GM18508 (cell line): ENCODE results near the gene STARD4.

Experiments
- ATAC-seq: cut with Tn5 transposase; IDR thresholded peaks from one replicate; pipeline ENCODE4 v1.9.1; 2021; ENCODE audit warnings: moderate number of reproducible peaks; ENCODE audit not compliant: insufficient read depth, unreplicated experiment

STARD4 gene

GRCh38 chr5:111530298-111530740, 18.0 kb upstream of the STARD4 start:
- peak; percentile 95 for ATAC-seq

DNA sequence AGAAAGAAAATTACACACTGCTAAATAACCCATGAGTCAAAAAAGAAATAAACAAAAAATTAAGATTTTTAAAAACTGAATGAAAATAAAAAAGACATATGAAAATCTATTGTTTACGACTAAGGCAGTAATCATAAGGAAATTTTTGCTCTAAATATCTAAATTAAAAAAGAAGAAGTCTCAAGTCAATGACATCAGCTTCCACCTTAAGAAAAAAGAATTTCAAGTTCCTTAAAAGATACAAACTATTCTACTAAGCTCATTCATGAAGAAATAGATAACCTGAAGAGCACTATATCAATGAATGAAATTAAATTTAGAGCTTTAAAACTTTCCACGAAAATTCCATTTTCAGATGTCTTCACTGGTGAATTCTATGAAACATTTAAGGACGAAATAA, 15.7 kb upstream of the STARD4 start:
- ATAC-seq, result no peak

GRCh38 chr5:111520908-111521307, 8.6 kb upstream of the STARD4 start:
- no peak for ATAC-seq

DNA sequence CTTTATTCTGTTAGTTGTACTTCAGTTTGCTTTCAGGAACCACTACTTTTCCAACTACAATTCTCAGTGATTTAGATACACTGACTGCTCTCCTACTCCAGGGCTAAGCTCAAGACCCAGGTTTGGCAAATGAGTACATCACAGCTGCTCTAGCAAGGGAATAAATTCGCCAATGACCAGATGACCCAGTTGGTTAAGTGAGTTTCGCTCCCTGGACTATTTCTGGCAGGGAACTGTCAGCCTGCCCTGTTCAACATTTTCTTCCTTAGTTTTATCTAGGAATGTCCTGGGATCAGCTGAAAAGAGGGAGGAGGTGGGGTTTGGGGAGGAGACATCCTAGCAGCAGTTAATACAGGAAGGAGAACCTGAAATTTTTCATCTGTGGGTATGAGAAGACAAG, 6.4 kb upstream of the STARD4 start:
- no peak for ATAC-seq

DNA sequence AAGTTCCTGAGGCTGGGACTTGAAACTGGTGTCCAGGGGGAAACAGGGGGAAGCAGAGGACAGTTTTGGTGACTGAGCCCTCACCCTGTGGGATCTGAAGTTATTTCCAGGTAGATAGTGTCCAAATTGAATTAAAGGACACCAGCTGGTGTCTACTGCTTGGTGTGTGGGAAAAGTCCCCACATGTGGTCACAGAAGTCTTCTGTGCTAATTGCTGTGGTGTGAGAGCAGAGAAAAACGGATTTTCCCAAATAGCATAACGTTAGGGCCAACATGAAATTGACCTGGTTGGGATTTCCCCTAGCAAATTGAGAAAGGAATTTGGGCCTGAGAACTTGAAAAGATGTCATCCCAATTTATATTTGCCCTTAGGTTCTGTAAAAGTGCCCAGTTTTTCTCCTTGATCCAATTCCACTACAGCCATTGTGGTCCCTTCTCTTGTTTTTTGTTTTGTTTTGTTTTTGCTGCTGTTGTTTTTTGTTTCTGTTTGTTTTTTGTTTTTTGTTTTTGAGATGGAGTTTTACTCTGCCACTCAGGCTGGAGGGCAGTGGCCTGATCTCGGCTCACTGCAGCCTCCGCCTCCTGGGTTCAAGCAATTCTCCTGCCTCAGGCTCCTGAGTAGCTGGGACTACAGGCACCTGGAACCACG, 5.6 kb upstream of the STARD4 start:
- no peak for ATAC-seq

GRCh38 chr5:111514087-111514486, 1.8 kb upstream of the STARD4 start:
- ATAC-seq, result no peak

DNA sequence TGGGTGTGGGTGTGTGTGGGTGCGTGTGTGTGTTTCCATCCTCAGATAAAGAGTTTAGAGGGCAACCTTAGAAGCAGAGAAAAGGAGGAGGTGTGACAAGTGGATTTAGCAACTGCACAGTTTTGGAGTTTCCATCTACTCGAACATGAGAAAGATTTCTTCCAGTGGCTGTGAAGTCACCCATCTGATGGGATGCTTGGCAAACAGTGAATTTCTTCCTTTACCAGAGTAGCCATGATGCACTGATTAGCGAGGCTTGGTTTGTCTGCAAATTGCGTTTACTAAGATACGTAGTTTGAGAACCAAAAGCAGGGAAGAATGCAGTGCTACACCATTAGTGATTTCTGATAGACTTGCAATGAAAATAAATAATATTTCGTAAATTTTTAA, 791 bp upstream of the STARD4 start:
- no peak for ATAC-seq

DNA sequence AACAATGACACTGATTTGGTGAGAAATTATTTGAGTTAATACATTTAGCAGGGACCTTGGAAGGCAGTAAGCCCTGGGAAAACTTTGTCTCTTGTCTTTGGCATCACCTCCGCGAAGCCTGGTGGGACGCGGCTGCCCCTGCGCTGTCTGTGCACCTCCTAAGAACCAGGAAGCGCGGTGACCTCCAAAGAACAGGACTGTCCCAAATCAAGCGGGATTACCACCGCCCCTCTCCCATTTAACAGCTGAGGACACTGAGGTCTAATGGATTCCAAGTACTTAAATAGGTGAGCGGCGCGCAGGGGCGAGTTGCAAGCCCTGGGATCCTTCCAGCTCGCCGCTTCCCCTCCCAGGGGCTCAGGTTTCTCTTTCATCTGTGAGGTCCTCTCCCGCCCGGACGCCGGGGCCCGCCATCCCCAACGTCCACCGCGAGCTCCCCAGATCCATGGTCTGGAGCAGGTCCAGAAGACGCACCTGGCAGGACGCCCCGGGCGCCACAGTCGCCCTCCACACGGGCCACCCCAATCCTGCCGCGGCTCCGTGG, 432 bp downstream of the STARD4 start:
- ATAC-seq, result no peak

- no peak for ATAC-seq
Measured at GRCh38 chr5:111511174-111511830, 1.0 kb downstream of the STARD4 start.

GRCh38 chr5:111509119-111509518, 3.2 kb downstream of the STARD4 start:
- ATAC-seq, result no peak

DNA sequence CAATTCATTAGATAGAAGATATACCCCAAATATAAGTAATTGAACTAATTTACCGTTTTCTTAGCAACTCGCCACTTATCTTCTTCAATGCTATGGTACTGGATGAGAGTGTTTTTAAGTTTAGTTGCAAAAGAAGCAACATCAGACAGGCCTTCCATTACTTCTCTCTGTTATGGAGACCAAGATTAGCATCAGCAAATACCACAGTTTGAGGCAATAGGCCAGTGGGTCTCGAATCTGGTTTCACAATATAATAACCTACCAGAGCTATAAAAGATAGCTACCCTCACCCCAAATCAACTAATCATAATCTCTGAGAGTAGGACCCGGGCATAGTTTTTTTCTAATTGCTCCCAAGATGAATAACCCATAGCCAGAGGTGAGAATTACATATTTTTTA, 5.1 kb downstream of the STARD4 start:
- ATAC-seq, result no peak

DNA sequence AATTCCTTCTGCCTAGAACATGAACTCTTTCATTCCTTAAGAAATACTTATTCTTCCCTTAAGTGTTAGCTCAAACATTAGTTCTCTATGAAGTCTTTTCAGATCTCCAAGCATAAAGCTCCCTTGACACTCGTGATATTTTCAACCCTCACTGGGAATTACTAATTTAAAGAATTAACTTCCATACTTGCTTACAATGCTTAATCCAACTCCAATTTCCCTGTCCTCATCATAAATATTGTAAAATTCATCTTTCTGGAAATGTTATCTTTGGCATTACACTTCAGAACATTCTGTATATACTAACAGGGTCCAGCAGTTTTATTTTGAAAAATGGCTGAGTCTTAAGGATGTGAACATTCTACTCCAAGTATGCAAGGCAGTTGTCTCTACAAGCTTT, 7.2 kb downstream of the STARD4 start:
- no peak for ATAC-seq

DNA sequence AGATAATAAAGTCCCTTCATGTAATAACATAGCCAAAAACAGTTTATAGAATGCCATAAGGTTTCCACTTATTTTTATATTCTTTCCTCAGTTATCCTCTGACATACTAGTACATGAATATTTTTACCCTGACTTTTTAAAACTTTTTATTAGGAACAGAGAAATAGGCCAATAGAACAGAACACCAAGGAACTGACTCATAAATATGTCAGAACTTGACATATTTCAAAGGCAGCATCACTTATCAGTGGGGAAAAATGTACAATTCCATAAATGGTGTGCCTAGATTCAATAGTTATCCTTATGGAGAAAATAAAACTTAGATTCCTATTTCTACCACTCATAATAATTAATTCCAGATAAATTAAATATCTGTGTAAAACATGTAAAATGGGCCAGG, 9.4 kb downstream of the STARD4 start:
- no peak for ATAC-seq

DNA sequence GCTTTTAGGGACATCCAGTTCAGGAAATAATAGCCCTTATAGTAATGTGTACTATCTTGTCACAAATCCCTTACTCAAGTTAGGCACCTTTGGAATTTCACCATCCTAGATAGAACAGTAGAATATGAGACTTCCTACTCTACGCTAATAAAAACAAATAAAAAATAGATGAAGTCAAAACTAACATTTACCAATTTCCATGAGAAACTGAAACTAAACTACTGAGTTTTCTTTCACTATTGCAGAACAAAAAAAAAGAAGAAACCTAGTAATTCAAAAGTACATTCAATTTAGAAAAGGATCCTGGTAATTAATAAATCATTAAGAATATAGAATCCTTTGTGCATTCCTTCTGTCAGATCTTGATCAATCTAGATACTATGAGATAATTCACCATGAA, 14.0 kb downstream of the STARD4 start:
- ATAC-seq, result no peak

GRCh38 chr5:111495159-111495558, 17.2 kb downstream of the STARD4 start:
- no peak for ATAC-seq

- no peak for ATAC-seq
Measured at GRCh38 chr5:111494355-111494999, 17.9 kb downstream of the STARD4 start.

DNA sequence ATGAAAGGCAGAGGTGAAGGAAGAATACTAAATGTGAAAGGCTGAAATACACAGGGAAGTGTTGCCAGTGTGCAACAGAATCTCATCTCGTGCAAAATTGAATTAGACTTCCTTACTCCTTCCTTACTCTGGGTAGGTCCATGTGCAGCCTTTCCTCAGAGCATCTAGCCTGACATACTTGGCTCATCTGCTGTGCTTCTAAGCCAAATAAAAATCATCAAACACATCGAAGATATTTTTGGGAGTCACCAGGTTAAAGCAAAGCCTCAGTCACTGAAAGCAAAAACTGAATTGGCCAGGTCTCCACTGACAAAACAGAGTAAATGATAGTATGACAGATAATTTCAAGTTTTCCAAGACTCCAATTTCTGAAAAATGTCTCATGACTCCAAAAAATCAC, 19.3 kb downstream of the STARD4 start:
- ATAC-seq, result no peak

- ATAC-seq, result no peak
Measured at GRCh38 chr5:111488353-111488752, 24.0 kb downstream of the STARD4 start.

- no peak for ATAC-seq
Measured at GRCh38 chr5:111486926-111487325, 25.4 kb downstream of the STARD4 start.

- no peak for ATAC-seq
Measured at GRCh38 chr5:111486055-111486454, 26.3 kb downstream of the STARD4 start.

DNA sequence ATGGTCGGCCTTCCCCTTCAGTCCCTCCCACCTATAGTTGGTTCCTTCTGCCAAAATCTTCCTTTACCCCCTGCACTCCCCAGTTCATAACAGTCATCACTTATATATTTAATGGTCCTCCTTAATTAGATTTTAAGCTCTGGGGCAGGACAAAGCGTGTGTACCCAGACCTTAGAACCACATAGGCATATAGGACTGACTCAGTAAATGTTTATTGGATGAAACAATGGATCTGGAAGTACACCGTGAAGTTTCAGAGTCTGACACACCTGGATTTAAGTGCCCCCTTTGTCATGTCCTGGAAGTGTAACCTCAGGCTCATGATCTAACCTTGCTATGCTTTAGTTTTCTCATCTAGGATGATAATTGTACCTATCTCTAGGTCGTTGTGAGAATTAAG, 32.0 kb downstream of the STARD4 start:
- ATAC-seq, result no peak
